Mesenchymal stem cell (in vitro differentiated cells and primary cell): ENCODE data around the gene MSS51.

Source experiments
- DNase-seq: peaks from one replicate; pipeline ENCODE4 v3.0.0-alpha.2; 2013
- H2AFZ ChIP-seq: one replicate; pipeline ENCODE4 v1.6.1; 2013; ENCODE audit warnings: low read depth, mild to moderate bottlenecking, control low read depth, inconsistent platforms, low read length, moderate library complexity
- H2AK5ac ChIP-seq: 2 replicates; pipeline ENCODE4 v1.6.1; 2013; ENCODE audit warnings: low read length, moderate library complexity, mild to moderate bottlenecking, inconsistent platforms; ENCODE audit not compliant: severe bottlenecking
- H2BK120ac ChIP-seq: one replicate; pipeline ENCODE4 v1.6.1; 2013; ENCODE audit warnings: low read depth, mild to moderate bottlenecking, inconsistent platforms, low read length, moderate library complexity
- H2BK12ac ChIP-seq, 2 experiments: one replicate each; pipeline ENCODE4 v1.6.1; 2013; ENCODE audit warnings: inconsistent platforms in 2 of 2, low read length in 2 of 2, mild to moderate bottlenecking in 2 of 2, moderate library complexity in 2 of 2, control low read depth in 1 of 2
- H2BK15ac ChIP-seq: one replicate; pipeline ENCODE4 v1.6.1; 2013; ENCODE audit warnings: mild to moderate bottlenecking, low read depth, inconsistent platforms; ENCODE audit not compliant: poor library complexity, severe bottlenecking
- H2BK5ac ChIP-seq: 2 replicates; pipeline ENCODE4 v1.6.1; 2013; ENCODE audit warnings: low read depth, mild to moderate bottlenecking, low read length, control low read depth, inconsistent platforms; ENCODE audit not compliant: poor library complexity, severe bottlenecking
- H3K14ac ChIP-seq, 2 experiments: one replicate each; pipeline ENCODE4 v1.6.1; 2013; ENCODE audit warnings: inconsistent platforms in 2 of 2, low read length in 2 of 2, control low read depth in 1 of 2, mild to moderate bottlenecking in 1 of 2, moderate library complexity in 1 of 2
- H3K18ac ChIP-seq, 2 experiments: one replicate each; pipeline ENCODE4 v1.6.1; 2013; ENCODE audit warnings: inconsistent platforms in 2 of 2, low read length in 2 of 2, control low read depth in 1 of 2, low read depth in 1 of 2, mild to moderate bottlenecking in 1 of 2
- H3K23ac ChIP-seq, 2 experiments: one replicate each; pipeline ENCODE4 v1.6.1; 2013; ENCODE audit warnings: inconsistent platforms in 2 of 2, low read length in 2 of 2, mild to moderate bottlenecking in 2 of 2, moderate library complexity in 2 of 2, control low read depth in 1 of 2
- H3K27ac ChIP-seq: 2 replicates; pipeline ENCODE4 v1.5.1; 2013; ENCODE audit warnings: mild to moderate bottlenecking, moderate library complexity, low read length, control low read depth, inconsistent platforms; ENCODE audit not compliant: poor library complexity, severe bottlenecking
- H3K27me3 ChIP-seq, 2 experiments: 2 replicates each; pipeline versions ENCODE4 v1.6.1 to v1.7.0; 2013; ENCODE audit warnings: low read length in 2 of 2, mild to moderate bottlenecking in 2 of 2, moderate library complexity in 2 of 2, control low read depth in 1 of 2, inconsistent platforms in 1 of 2; ENCODE audit not compliant: control insufficient read depth in 1 of 2, insufficient read depth in 1 of 2
- H3K36me3 ChIP-seq, 2 experiments: 2 replicates each; pipeline versions ENCODE4 v1.6.1 to v1.7.0; 2013; ENCODE audit warnings: low read length in 2 of 2, control low read depth in 1 of 2, inconsistent platforms in 1 of 2, low read depth in 1 of 2, mild to moderate bottlenecking in 1 of 2; ENCODE audit not compliant: insufficient read depth in 2 of 2, control insufficient read depth in 1 of 2
- H3K4ac ChIP-seq, 2 experiments: one replicate each; pipeline ENCODE4 v1.6.1; 2013; ENCODE audit warnings: inconsistent platforms in 2 of 2, low read length in 2 of 2, mild to moderate bottlenecking in 2 of 2, moderate library complexity in 2 of 2, control low read depth in 1 of 2, low read depth in 1 of 2
- H3K4me1 ChIP-seq: 2 replicates; pipeline ENCODE4 v1.6.1; 2013; ENCODE audit warnings: low read depth, low read length, control low read depth; ENCODE audit not compliant: control insufficient read depth, insufficient read depth
- H3K4me2 ChIP-seq: 2 replicates; pipeline ENCODE4 v1.6.1; 2013; ENCODE audit warnings: low read length, mild to moderate bottlenecking, inconsistent platforms; ENCODE audit not compliant: poor library complexity, severe bottlenecking
- H3K4me3 ChIP-seq, 2 experiments: 2 replicates each; pipeline versions ENCODE4 v1.5.1 to v1.7.0; 2013; ENCODE audit warnings: low read length in 2 of 2, mild to moderate bottlenecking in 2 of 2, control low read depth in 1 of 2, low read depth in 1 of 2; ENCODE audit not compliant: insufficient read depth in 1 of 2
- H3K79me1 ChIP-seq: replicated peaks from 2 replicates; pipeline ENCODE4 v1.6.1; 2013; ENCODE audit warnings: mild to moderate bottlenecking, control low read depth, low read length, inconsistent platforms; ENCODE audit not compliant: poor library complexity, severe bottlenecking
- H3K9ac ChIP-seq: 2 replicates; pipeline ENCODE4 v1.7.0; 2013; ENCODE audit warnings: mild to moderate bottlenecking, low read length, moderate library complexity
- H3K9me3 ChIP-seq: 2 replicates; pipeline ENCODE4 v1.7.0; 2013; ENCODE audit warnings: mild to moderate bottlenecking, low read length; ENCODE audit not compliant: control insufficient read depth
- H4K8ac ChIP-seq: one replicate; pipeline ENCODE4 v1.6.1; 2013; ENCODE audit warnings: inconsistent platforms, mild to moderate bottlenecking, low read length, moderate library complexity
- H4K91ac ChIP-seq: one replicate; pipeline ENCODE4 v1.6.1; 2013; ENCODE audit warnings: mild to moderate bottlenecking, low read length, inconsistent platforms
- WGBS: methylation state at CpG from one replicate; pipeline ENCODE4 v1.1.7; 2013; ENCODE audit warnings: mixed read lengths; 5-methylcytosine and 5-hydroxymethylcytosine counted together

The MSS51 gene

GRCh38 chr10:73416571-73416970 lies 16.8 kb downstream of the MSS51 start:
- no peak overlapping the region for H3K4me3 ChIP-seq
- H3K23ac ChIP-seq: no peak overlapping the region
- H4K8ac ChIP-seq: no peak overlapping the region
- peaks cover 0 to 6% of the 10 kb centered on the region in 2 experiments for H3K36me3 ChIP-seq
- H2BK5ac ChIP-seq: no peak overlapping the region
- H4K91ac ChIP-seq: no peak overlapping the region
- H3K9ac ChIP-seq: no peak overlapping the region
- no peak overlapping the region for H2BK15ac ChIP-seq
- no peaks in the 10 kb centered on the region for H3K9me3 ChIP-seq
- no peak overlapping the region for H3K18ac ChIP-seq
- no peak overlapping the region for H3K27ac ChIP-seq
- WGBS: 99% methylated on average over 2 of the region's 3 CpGs
- H3K14ac ChIP-seq: no peak overlapping the region
- peaks cover 4% of the 10 kb centered on the region for H3K4me1 ChIP-seq
- no peaks in the 10 kb centered on the region for H3K79me1 ChIP-seq
- H2AFZ ChIP-seq: no peak overlapping the region
- H3K4ac ChIP-seq: no peak overlapping the region
- no peak for DNase-seq
- no peak overlapping the region for H2AK5ac ChIP-seq
- H3K27me3 ChIP-seq: no peaks in the 10 kb centered on the region
- no peak overlapping the region for H3K4me2 ChIP-seq
- H2BK12ac ChIP-seq: no peak overlapping the region
- H2BK120ac ChIP-seq: no peak overlapping the region

GRCh38 chr10:73414230-73414945 lies 19.0 kb downstream of the MSS51 start:
- Histone ChIP-seq H3K36me3 (peaks cover 0 to 5% of the 10 kb centered on the region in 2 experiments), H2BK5ac (no peak overlapping the region), H3K27ac (peak overlapping the region; percentile 32), H2AK5ac (no peak overlapping the region), H3K9me3 (no peaks in the 10 kb centered on the region), H2BK120ac (no peak overlapping the region), H3K4me2 (peak overlapping the region; percentile 99), H3K4me1 (peaks cover 3% of the 10 kb centered on the region), H3K79me1 (no peaks in the 10 kb centered on the region), H3K27me3 (no peaks in the 10 kb centered on the region), H2AFZ (no peak overlapping the region), H3K4me3 (peak overlapping the region; percentile 91 to 100), H3K14ac (peak overlapping the region in 1 of 2 experiments; percentile 80), H3K4ac (peak overlapping the region in 1 of 2 experiments; percentile 41), H2BK15ac (peak overlapping the region; percentile 93), H4K91ac (no peak overlapping the region), H3K18ac (peak overlapping the region in 1 of 2 experiments; percentile 56), H4K8ac (peak overlapping the region; percentile 69), H2BK12ac (peak overlapping the region in 1 of 2 experiments; percentile 33), H3K9ac (peak overlapping the region; percentile 94), H3K23ac (no peak overlapping the region)
- WGBS: 19% methylated on average over 12 of the region's 17 CpGs
- no peak for DNase-seq

- peak within 1 kb of the TSS; percentile 98 to 99 for H3K18ac ChIP-seq
- 1% methylated on average over 42 of the region's 62 CpGs for WGBS
- H2BK5ac ChIP-seq: peak within 1 kb of the TSS; percentile 84
- peak within 1 kb of the TSS; percentile 99 for H4K8ac ChIP-seq
- peak within 1 kb of the TSS; percentile 98 for H2AFZ ChIP-seq
- DNase-seq: peak; percentile 89
- H3K9me3 ChIP-seq: no peaks in the 10 kb centered on the region
- peak within 1 kb of the TSS; percentile 99 for H4K91ac ChIP-seq
- H2BK15ac ChIP-seq: peak within 1 kb of the TSS; percentile 93
- peak within 1 kb of the TSS in 1 of 2 experiments; percentile 93 for H3K23ac ChIP-seq
- H3K4me3 ChIP-seq: peak within 1 kb of the TSS; percentile 91 to 100
- peaks cover 3% of the 10 kb centered on the region for H3K4me1 ChIP-seq
- H3K27me3 ChIP-seq: no peaks in the 10 kb centered on the region
- peak within 1 kb of the TSS; percentile 82 for H3K27ac ChIP-seq
- peak within 1 kb of the TSS; percentile 91 to 98 for H3K4ac ChIP-seq
- peak within 1 kb of the TSS; percentile 94 for H3K9ac ChIP-seq
- H2BK12ac ChIP-seq: peak within 1 kb of the TSS; percentile 33 to 72
- peak within 1 kb of the TSS; percentile 99 for H3K4me2 ChIP-seq
- H3K36me3 ChIP-seq: peaks cover 0 to 5% of the 10 kb centered on the region in 2 experiments
- peak within 1 kb of the TSS; percentile 94 for H2BK120ac ChIP-seq
- peak within 1 kb of the TSS; percentile 80 to 100 for H3K14ac ChIP-seq
- peak within 1 kb of the TSS; percentile 73 for H2AK5ac ChIP-seq
- H3K79me1 ChIP-seq: no peaks in the 10 kb centered on the region
Observed at GRCh38 chr10:73413528-73414229, 19.7 kb downstream of the MSS51 start, which contains the start of gene ANXA7. Gene ANXA7 (minus strand): TSS chr10:73414058. CDS start chr10:73400856, 13,202 bp downstream.

- 16% methylated on average over 9 of the region's 9 CpGs for WGBS
- peaks cover 3% of the 10 kb centered on the region for H3K4me1 ChIP-seq
- H4K91ac ChIP-seq: no peak overlapping the region
Observed at GRCh38 chr10:73413108-73413527, 20.2 kb downstream of the MSS51 start.

More at GRCh38 chr10:73413108-73413527, 20.2 kb downstream of the MSS51 start:
- Histone ChIP-seq H2BK120ac (no peak overlapping the region), H3K14ac (peak overlapping the region in 1 of 2 experiments; percentile 59), H2BK15ac (no peak overlapping the region), H3K27ac (peak overlapping the region; percentile 82), H3K18ac (peak overlapping the region; percentile 81 to 98), H3K9ac (peak overlapping the region; percentile 94), H3K79me1 (no peaks in the 10 kb centered on the region), H3K27me3 (no peaks in the 10 kb centered on the region), H4K8ac (no peak overlapping the region), H3K23ac (peak overlapping the region in 1 of 2 experiments; percentile 93), H3K4me2 (peak overlapping the region; percentile 90), H2BK12ac (peak overlapping the region in 1 of 2 experiments; percentile 42), H3K4ac (peak overlapping the region; percentile 91 to 98), H3K36me3 (peaks cover 0 to 5% of the 10 kb centered on the region in 2 experiments), H2AFZ (no peak overlapping the region), H2BK5ac (no peak overlapping the region), H2AK5ac (peak overlapping the region; percentile 73), H3K9me3 (no peaks in the 10 kb centered on the region), H3K4me3 (peak overlapping the region; percentile 91 to 100)
- DNase-seq: no peak
